Activated CD8-positive, alpha-beta memory T cell treated with anti-CD3 and anti-CD28 coated beads for 36 hours (primary cell): ENCODE data around the gene PIK3C3. TPM values are rescaled to one million over a fixed set of nuclear protein-coding genes. Genes with fewer than 3 reads are reported as not detected.
"Not testable (repeated sequence)": the region's sequence is repeated elsewhere in the genome, so short reads cannot be mapped to it uniquely, and the experiment has no call there.

Experiments
- CTCF ChIA-PET: fragments of 350-600 bp; sonication (Branson Sonifier 250); formaldehyde crosslinking; loops from one replicate; lab custom pipeline; 2021; ENCODE audit warnings: antibody characterized with exemption; lab: Charles Lee
- POLR2A ChIA-PET: fragments of 350-600 bp; sonication (Branson Sonifier 250); formaldehyde crosslinking; loops from one replicate; lab custom pipeline; 2021; ENCODE audit warnings: antibody characterized with exemption; lab: Charles Lee
- total RNA-seq, 2 experiments: library from RNA; stranded (reverse); gene quantifications; one replicate each; pipeline ENCODE4 v1.2.3, GENCODE V29; 2021

Gene PIK3C3
- total RNA-seq, 2 experiments from 2014 or later, result 57.9 to 59.4 TPM

GRCh38 chr18:42105394-42105793 is 150.4 kb downstream of the PIK3C3 start:
- CTCF ChIA-PET, result interaction anchor here (1.4 kb wide), 1 partner anchor 9 kb away, joined by 5 read pairs; no protein-coding TSS in a partner anchor
- POLR2A ChIA-PET, result no interaction called here

- POLR2A ChIA-PET, result no interaction called here
These were observed 151.8 kb downstream of the PIK3C3 start for GRCh38 chr18:42106784-42107183.

GRCh38 chr18:42107287-42107686 is 152.3 kb downstream of the PIK3C3 start:
- POLR2A ChIA-PET, result no interaction called here
- CTCF ChIA-PET, result interaction anchor here (1.3 kb wide), 1 partner anchor 1164 kb away, joined by 3 read pairs; no protein-coding TSS in a partner anchor

More at GRCh38 chr18:42106784-42107183, 151.8 kb downstream of the PIK3C3 start:
- CTCF ChIA-PET, result interaction anchor here (1.3 kb wide), 1 partner anchor 1164 kb away, joined by 3 read pairs; no protein-coding TSS in a partner anchor

GRCh38 chr18:42107691-42108450 is 152.8 kb downstream of the PIK3C3 start:
- CTCF ChIA-PET, result interaction anchor here (1.3 kb wide), 1 partner anchor 1163 kb away, joined by 3 read pairs; no protein-coding TSS in a partner anchor

GRCh38 chr18:42112147-42112546 is 157.1 kb downstream of the PIK3C3 start:
- CTCF ChIA-PET, result interaction anchor here (1.2 kb wide), 1 partner anchor 59 kb away, joined by 3 read pairs; no protein-coding TSS in a partner anchor
- POLR2A ChIA-PET, result not testable (repeated sequence)

More at GRCh38 chr18:42107691-42108450, 152.8 kb downstream of the PIK3C3 start:
- POLR2A ChIA-PET, result no interaction called here

GRCh38 chr18:42112657-42113420 is 157.8 kb downstream of the PIK3C3 start:
- ChIA-PET CTCF (interaction anchor here (1.2 to 1.3 kb wide), 2 partner anchors 30 to 174 kb away, joined by 3 read pairs; no protein-coding TSS in a partner anchor), POLR2A (no interaction called here)

- ChIA-PET POLR2A (no interaction called here), CTCF (interaction anchor here (0.5 to 1.8 kb wide), 18 partner anchors 8 to 1170 kb away, joined by 3 to 7 read pairs (median 3); no protein-coding TSS in a partner anchor)
These were observed 158.6 kb downstream of the PIK3C3 start for GRCh38 chr18:42113529-42114191.

- CTCF ChIA-PET, result interaction anchor here (0.5 to 1.8 kb wide), 19 partner anchors 9 to 1471 kb away, joined by 3 to 7 read pairs (median 3); no protein-coding TSS in a partner anchor
These were observed 159.4 kb downstream of the PIK3C3 start for GRCh38 chr18:42114310-42114943.

GRCh38 chr18:42126586-42126985 is 171.6 kb downstream of the PIK3C3 start:
- CTCF ChIA-PET, result no interaction called here

More at GRCh38 chr18:42114310-42114943, 159.4 kb downstream of the PIK3C3 start:
- POLR2A ChIA-PET, result no interaction called here

GRCh38 chr18:42131066-42131929 is 176.3 kb downstream of the PIK3C3 start:
- ChIA-PET CTCF (interaction anchor here (1.2 kb wide), 1 partner anchor 17 kb away, joined by 3 read pairs; no protein-coding TSS in a partner anchor), POLR2A (no interaction called here)

More at GRCh38 chr18:42126586-42126985, 171.6 kb downstream of the PIK3C3 start:
- POLR2A ChIA-PET, result no interaction called here

- ChIA-PET POLR2A (no interaction called here), CTCF (interaction anchor here (1.1 to 1.2 kb wide), 2 partner anchors 18 kb away, joined by 3 read pairs; no protein-coding TSS in a partner anchor)
These were observed 176.9 kb downstream of the PIK3C3 start for GRCh38 chr18:42131930-42132244.
